ENCODE measurements around the gene BCKDHA. TPM values are rescaled to one million over a fixed set of nuclear protein-coding genes. Genes with fewer than 3 reads are reported as not detected.

Gene BCKDHA
- total and polyA plus RNA-seq, 4 donors = 19.7 to 54.5 (median 39.0) TPM

- no peak overlapping the region for H3K27ac ChIP-seq (ENCODE audit: low read depth in 1 of 2, low read length in 1 of 2)
- no peak for TF ChIP-seq CTCF (IDR thresholded peaks at IDR 0.05; ENCODE audit: control extremely low read depth, extremely low read depth)
- 71 to 89% methylated on average over 2 of the region's 2 CpGs for whole genome bisulfite sequencing, 2 donors
- peak in 2 of 3 donors; percentile 73 to 74 for DNase-seq
- H3K27me3 ChIP-seq (ENCODE audit: control insufficient read depth in 3 of 3, insufficient read depth in 3 of 3, low read length in 2 of 3) = no peaks in the 10 kb centered on the region
- H3K9me3 ChIP-seq (ENCODE audit: control insufficient read depth in 4 of 4, insufficient read depth in 3 of 4, low read length in 3 of 4) = no peaks in the 10 kb centered on the region
- no peak overlapping the region for H3K4me3 ChIP-seq
- no peaks in the 10 kb centered on the region for H3K36me3 ChIP-seq (ENCODE audit: control insufficient read depth in 4 of 4, insufficient read depth in 4 of 4, low read length in 4 of 4)
- peaks cover 0 to 21% (median 8%) of the 10 kb centered on the region in 5 donors for H3K4me1 ChIP-seq (ENCODE audit: control insufficient read depth in 5 of 5, insufficient read depth in 5 of 5, low read length in 5 of 5)
- H3K9ac ChIP-seq (ENCODE audit: insufficient read depth in 1 of 2, low read length in 2 of 2) = no peak overlapping the region
- ATAC-seq (ENCODE audit: insufficient read depth, low FRiP score) = no peak
Observed at GRCh38 chr19:41372501-41372900, 25.1 kb upstream of the BCKDHA start.

- 35 to 60% methylated on average over 12 of the region's 12 CpGs for WGBS, 2 donors
- Histone ChIP-seq H3K27me3 (ENCODE audit: control insufficient read depth in 3 of 3, insufficient read depth in 3 of 3, low read length in 2 of 3) (no peaks in the 10 kb centered on the region), H3K4me1 (ENCODE audit: control insufficient read depth in 5 of 5, insufficient read depth in 5 of 5, low read length in 5 of 5) (peaks cover 0 to 21% (median 8%) of the 10 kb centered on the region in 5 donors), H3K27ac (ENCODE audit: low read depth in 1 of 2, low read length in 1 of 2) (no peak overlapping the region), H3K36me3 (ENCODE audit: control insufficient read depth in 4 of 4, insufficient read depth in 4 of 4, low read length in 4 of 4) (no peaks in the 10 kb centered on the region), H3K4me3 (no peak overlapping the region), H3K9ac (ENCODE audit: insufficient read depth in 1 of 2, low read length in 2 of 2) (peak overlapping the region in 1 of 2 donors; percentile 2), H3K9me3 (ENCODE audit: control insufficient read depth in 4 of 4, insufficient read depth in 3 of 4, low read length in 3 of 4) (no peaks in the 10 kb centered on the region)
- no peak for ATAC-seq (ENCODE audit: insufficient read depth, low FRiP score)
- peak; percentile 96 for DNase-seq
- TF ChIP-seq CTCF (IDR thresholded peaks at IDR 0.05; ENCODE audit: control extremely low read depth, extremely low read depth) = no peak
Observed at GRCh38 chr19:41373993-41374392, 23.6 kb upstream of the BCKDHA start.

DNA sequence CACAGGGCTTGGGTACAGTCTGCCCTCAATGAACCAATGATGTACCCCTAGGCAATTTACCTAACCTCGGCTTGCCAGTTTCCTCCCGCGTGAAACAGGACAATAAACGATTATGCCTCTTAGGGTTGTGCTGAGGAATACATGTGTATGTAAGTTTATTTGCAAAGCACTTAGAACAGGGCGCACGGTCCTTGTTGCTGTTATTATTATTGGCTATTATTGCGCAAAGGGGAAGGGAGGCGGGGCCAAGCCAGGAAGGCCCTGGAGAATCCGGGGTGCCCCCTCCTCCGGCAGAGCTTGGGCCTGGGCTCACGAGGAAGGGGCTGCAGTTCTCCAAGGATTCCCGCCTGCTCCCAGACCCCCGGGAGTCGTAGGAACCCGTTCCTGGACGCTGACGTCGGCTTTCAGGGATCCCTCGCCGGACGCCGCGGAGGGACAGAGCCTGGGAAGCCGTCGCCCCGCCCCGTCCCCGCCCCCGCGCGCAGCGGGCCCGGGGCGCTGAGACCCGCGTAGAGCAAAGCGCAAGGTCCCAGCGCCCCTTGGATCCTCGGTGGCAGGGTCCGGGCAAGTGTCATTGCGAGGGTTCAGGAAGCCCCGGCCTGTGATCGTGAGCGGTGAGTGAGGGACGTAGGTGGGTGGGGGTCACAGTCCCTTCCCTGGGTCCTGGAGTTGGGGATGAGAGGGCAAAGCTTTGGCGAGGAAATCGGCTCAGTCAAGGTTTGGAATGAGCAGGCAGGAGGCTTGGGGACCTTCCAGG lies 21.2 kb upstream of the BCKDHA start, which contains the start of gene TMEM91:
Gene TMEM91, plus strand, starts transcription at position 293 of the 757 bp plus-strand sequence. CDS start 1,777 bp downstream, outside the sequence.
- Histone ChIP-seq H3K4me3 (peak within 1 kb of the TSS; percentile 65), H3K9me3 (ENCODE audit: control insufficient read depth in 4 of 4, insufficient read depth in 3 of 4, low read length in 3 of 4) (no peaks in the 10 kb centered on the region), H3K27me3 (ENCODE audit: control insufficient read depth in 3 of 3, insufficient read depth in 3 of 3, low read length in 2 of 3) (no peaks in the 10 kb centered on the region), H3K9ac (ENCODE audit: insufficient read depth in 1 of 2, low read length in 2 of 2) (peak within 1 kb of the TSS; percentile 1 to 46), H3K4me1 (ENCODE audit: control insufficient read depth in 5 of 5, insufficient read depth in 5 of 5, low read length in 5 of 5) (peaks cover 0 to 21% (median 8%) of the 10 kb centered on the region in 5 donors), H3K27ac (ENCODE audit: low read depth in 1 of 2, low read length in 1 of 2) (peak within 1 kb of the TSS in 1 of 2 donors; percentile 90), H3K36me3 (ENCODE audit: control insufficient read depth in 4 of 4, insufficient read depth in 4 of 4, low read length in 4 of 4) (no peaks in the 10 kb centered on the region)
- WGBS, 2 donors = 2 to 3% methylated on average over 47 of the region's 47 CpGs
- ATAC-seq (ENCODE audit: insufficient read depth, low FRiP score) (peak; percentile 70), DNase-seq (peak; percentile 31 to 46 (median 35))
- TF ChIP-seq CTCF (IDR thresholded peaks at IDR 0.05; ENCODE audit: control extremely low read depth, extremely low read depth) = no peak
